ENCODE data around the gene TSPY3.
"Not testable (repeated sequence)": the region's sequence is repeated elsewhere in the genome, so short reads cannot be mapped to it uniquely, and the experiment has no call there.

TSPY3 gene, protein sequence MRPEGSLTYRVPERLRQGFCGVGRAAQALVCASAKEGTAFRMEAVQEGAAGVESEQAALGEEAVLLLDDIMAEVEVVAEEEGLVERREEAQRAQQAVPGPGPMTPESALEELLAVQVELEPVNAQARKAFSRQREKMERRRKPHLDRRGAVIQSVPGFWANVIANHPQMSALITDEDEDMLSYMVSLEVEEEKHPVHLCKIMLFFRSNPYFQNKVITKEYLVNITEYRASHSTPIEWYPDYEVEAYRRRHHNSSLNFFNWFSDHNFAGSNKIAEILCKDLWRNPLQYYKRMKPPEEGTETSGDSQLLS

DNA sequence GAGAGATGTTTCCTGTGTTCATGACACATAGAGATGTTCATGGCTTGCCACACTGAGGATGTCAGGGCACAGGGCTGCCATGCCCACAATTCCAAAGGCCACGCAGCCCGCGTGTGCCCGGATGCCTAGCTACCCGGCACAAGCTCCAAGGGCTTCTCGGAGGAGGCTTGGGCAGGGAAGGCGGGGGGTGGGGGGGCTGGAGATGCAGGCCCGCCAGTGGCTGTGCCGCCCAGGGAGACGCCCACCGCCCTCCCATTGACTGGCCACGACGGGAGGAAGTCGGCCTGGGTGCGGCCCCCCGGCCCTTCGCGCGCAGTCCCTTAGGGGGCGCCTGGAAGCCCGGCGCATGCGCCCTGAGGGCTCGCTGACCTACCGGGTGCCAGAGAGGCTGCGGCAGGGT is at the start of gene TSPY3:
TSPY3 (plus strand) TSS at position 301 of the 400 bp plus-strand sequence; CDS start at position 347, 46 bp downstream.
- not testable (repeated sequence) for DNase-seq (ENCODE audit: low spot score)

- not testable (repeated sequence) for DNase-seq (ENCODE audit: low spot score)
These were observed 40.7 kb upstream of the TSPY3 start, which contains the start of gene TSPY8 for GRCh38 chrY:9357497-9357896. Gene TSPY8 (plus strand): TSS chrY:9357797. CDS start chrY:9357843, 46 bp downstream.

DNA sequence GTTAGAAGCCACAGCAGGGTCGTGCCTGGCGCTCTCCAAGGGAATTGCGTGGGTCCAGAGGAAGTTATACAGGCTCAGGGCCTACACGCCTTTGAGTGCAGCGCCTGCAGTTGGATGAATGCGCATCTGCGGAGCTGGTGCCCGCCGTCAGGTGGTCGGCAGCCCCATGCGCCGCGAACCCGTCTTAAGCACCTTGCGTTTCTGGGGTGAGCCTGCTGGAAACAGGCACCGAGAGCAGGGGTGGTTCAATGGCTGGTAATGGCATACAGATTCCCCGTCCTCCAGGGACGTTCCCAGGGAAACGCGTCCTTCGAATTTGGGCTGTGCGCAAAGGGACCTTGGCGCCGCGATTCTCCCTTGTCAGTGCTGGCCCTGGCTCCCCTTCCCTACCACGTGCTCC is 1.7 kb upstream of the TSPY3 start:
- not testable (repeated sequence) for DNase-seq (ENCODE audit: low spot score)

Measured in D341Med (cell line).